Measurements from ENCODE around the gene IMPDH2. TPM values are rescaled to one million over a fixed set of nuclear protein-coding genes. Genes with fewer than 3 reads are reported as not detected.

IMPDH2 gene
- total and polyA plus RNA-seq, 2 of the 4 experiments (the other 2 are of a cell fraction): 190 to 296 TPM

- Histone ChIP-seq H4K8ac (ENCODE audit: low read depth in 2 of 2, low read length in 2 of 2) (peak within 1 kb of the TSS; percentile 98), H3K4me1 (ENCODE audit: control insufficient read depth, insufficient read depth, low read length) (peaks cover 11% of the 10 kb centered on the region), H2AFZ (replicated peaks; ENCODE audit: low read length, poor library complexity) (peak within 1 kb of the TSS; percentile 95), H3K14ac (replicated peaks; ENCODE audit: low read depth, low read length) (peak within 1 kb of the TSS; percentile 99), H2BK120ac (ENCODE audit: low read depth, low read length) (peak within 1 kb of the TSS; percentile 69), H3K9ac (ENCODE audit: low read depth, low read length) (peak within 1 kb of the TSS; percentile 99), H4K91ac (ENCODE audit: insufficient read depth, low read depth, low read length) (peak within 1 kb of the TSS; percentile 99), H2AK5ac (ENCODE audit: low read depth, low read length) (peak within 1 kb of the TSS; percentile 98), H3K56ac (ENCODE audit: extremely low read depth, insufficient read depth, low read length) (peak within 1 kb of the TSS; percentile 93), H3K23ac (ENCODE audit: low read depth, low read length) (peak within 1 kb of the TSS; percentile 91), H2AK9ac (replicated peaks; ENCODE audit: low read depth, low read length, poor library complexity) (peak within 1 kb of the TSS; percentile 99), H3K79me1 (ENCODE audit: low read depth in 1 of 2, low read length in 2 of 2) (peaks cover 0 to 50% of the 10 kb centered on the region in 2 experiments; a peak in 2 of 4 replicates), H3K4me3 (ENCODE audit: insufficient read depth, low read depth, low read length) (peak within 1 kb of the TSS; percentile 87), H3K4ac (ENCODE audit: low read depth, low read length) (peak within 1 kb of the TSS; percentile 99), H4K20me1 (ENCODE audit: insufficient read depth, low read length) (peaks cover 29% of the 10 kb centered on the region), H4K5ac (ENCODE audit: low read depth, low read length) (peak within 1 kb of the TSS; percentile 97), H2BK20ac (ENCODE audit: low read depth, low read length) (no peak within 1 kb of the TSS), H3K4me2 (ENCODE audit: low read depth, low read length) (peak within 1 kb of the TSS; percentile 92), H3K36me3 (ENCODE audit: control insufficient read depth, insufficient read depth, low read length) (peaks cover 11% of the 10 kb centered on the region), H3K27me3 (ENCODE audit: control insufficient read depth, insufficient read depth, low read length) (no peaks in the 10 kb centered on the region), H3K9me3 (ENCODE audit: control insufficient read depth, insufficient read depth, low read length) (no peaks in the 10 kb centered on the region), H3K18ac (ENCODE audit: low read depth, low read length) (peak within 1 kb of the TSS; percentile 94), H2BK15ac (ENCODE audit: low read depth, low read length) (no peak within 1 kb of the TSS; the same call in 1 of the 3 replicates), H3K9me1 (ENCODE audit: insufficient read depth, low read length) (peaks cover 26% of the 10 kb centered on the region), H2BK5ac (ENCODE audit: low read depth, low read length, poor library complexity, severe bottlenecking) (peak within 1 kb of the TSS; percentile 95), H3K27ac (ENCODE audit: insufficient read depth, low read length) (peak within 1 kb of the TSS; percentile 99)
- POLR2A ChIA-PET (ENCODE audit: unreplicated experiment): interaction anchor here (0.5 to 2.5 kb wide), 7 partner anchors 9 to 114 kb away, joined by 3 to 13 read pairs (median 7); partner anchors contain the start of genes DALRD3, P4HTM and USP19
- DNase-seq (peak; percentile 97), ATAC-seq (ENCODE audit: low read depth) (peak; percentile 87)
- dilution Hi-C loops (cut with HindIII; ENCODE audit: low sequenced_read_pairs, unreplicated experiment): no loop called here
- CTCF ChIA-PET: interaction anchor here (0.6 to 1.5 kb wide), 6 partner anchors 11 to 87 kb away, joined by 3 to 10 read pairs (median 4); partner anchors contain the start of genes NDUFAF3 and QRICH1
- BruUV-seq (replicated peaks): no TSS peak
- in situ Hi-C loops (cut with MboI; ENCODE audit: low sequenced_read_pairs): no loop called here
- WGBS, 2 experiments (ENCODE audit: extremely low coverage in 2 of 2, insufficient read length in 1 of 2): 0% methylated on average over 30 of the region's 65 CpGs; no CpG with 5 or more reads in 1 of the 2 experiments
- intact Hi-C loops (cut with micrococcal nuclease): loop anchor here (2.0 kb wide), 1 partner anchor 18 kb away; no protein-coding TSS in a partner anchor
- TF ChIP-seq POLR2A (IDR thresholded peaks at IDR 0.05; ENCODE audit: low read depth, low read length) (peak; percentile 90), CHD1 (IDR thresholded peaks at IDR 0.05; ENCODE audit: low read depth, low read length) (peak; percentile 82; the same call in 1 of the 2 replicates), CTCF (conservative IDR thresholded peaks at IDR 0.05; ENCODE audit: low read depth, low read length) (peak; percentile 36), USF2 (IDR thresholded peaks at IDR 0.05; ENCODE audit: low read depth, low read length) (peak; percentile 99), NFE2L2 (IDR thresholded peaks at IDR 0.05; ENCODE audit: low read depth, low read length) (no peak), MAZ (IDR thresholded peaks at IDR 0.05; ENCODE audit: borderline replicate concordance, low read depth, low read length) (peak; percentile 76; the same call in 1 of the 2 replicates), FOS (IDR thresholded peaks at IDR 0.05; ENCODE audit: low read depth, low read length) (0 out of 2 replicates have a peak, but pooled peaks have one; percentile 17), MXI1 (IDR thresholded peaks at IDR 0.05; ENCODE audit: borderline replicate concordance, low read depth, low read length) (no peak; the same call in 1 of the 2 replicates), MAFK (IDR thresholded peaks at IDR 0.05; ENCODE audit: low read depth, low read length) (no peak), RFX5 (IDR thresholded peaks at IDR 0.05; ENCODE audit: low read depth, low read length) (no peak), CEBPB (IDR thresholded peaks at IDR 0.05; ENCODE audit: low read depth, low read length) (no peak; the same call in 1 of the 2 replicates), SMC3 (IDR thresholded peaks at IDR 0.05; ENCODE audit: low read depth, low read length) (no peak)
- TF ChIP-seq, protein P1, sequence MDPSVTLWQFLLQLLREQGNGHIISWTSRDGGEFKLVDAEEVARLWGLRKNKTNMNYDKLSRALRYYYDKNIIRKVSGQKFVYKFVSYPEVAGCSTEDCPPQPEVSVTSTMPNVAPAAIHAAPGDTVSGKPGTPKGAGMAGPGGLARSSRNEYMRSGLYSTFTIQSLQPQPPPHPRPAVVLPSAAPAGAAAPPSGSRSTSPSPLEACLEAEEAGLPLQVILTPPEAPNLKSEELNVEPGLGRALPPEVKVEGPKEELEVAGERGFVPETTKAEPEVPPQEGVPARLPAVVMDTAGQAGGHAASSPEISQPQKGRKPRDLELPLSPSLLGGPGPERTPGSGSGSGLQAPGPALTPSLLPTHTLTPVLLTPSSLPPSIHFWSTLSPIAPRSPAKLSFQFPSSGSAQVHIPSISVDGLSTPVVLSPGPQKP (IDR thresholded peaks at IDR 0.05; ENCODE audit: borderline replicate concordance, low read depth, low read length): no peak
These were observed 22.0 kb downstream of the IMPDH2 start, which contains the start of gene WDR6 for GRCh38 chr3:49007068-49007770. TSS of gene WDR6 (plus strand) at chr3:49007391. CDS start at chr3:49007432, 41 bp downstream.

Data from IMR-90 (cell line).